ENCODE measurements around the gene ALAS1.

ALAS1 gene

GRCh38 chr3:52233108-52233591 lies 35.2 kb downstream of the ALAS1 start:
- Histone ChIP-seq H3K27ac (ENCODE audit: insufficient read depth, low read length, poor library complexity, severe bottlenecking) (peak overlapping the region; percentile 42), H3K27me3 (replicated peaks; ENCODE audit: control insufficient read depth, insufficient read depth, low read length, poor library complexity, severe bottlenecking) (no peaks in the 10 kb centered on the region), H3K36me3 (ENCODE audit: control insufficient read depth, insufficient read depth, low read length) (peaks cover 47% of the 10 kb centered on the region), H3K9me3 (ENCODE audit: control insufficient read depth, low read length) (no peaks in the 10 kb centered on the region), H3K4me1 (ENCODE audit: control insufficient read depth, insufficient read depth, low read length, poor library complexity, severe bottlenecking) (peaks cover 42% of the 10 kb centered on the region), H3K4me3 (ENCODE audit: insufficient read depth, low read depth, low read length, poor library complexity, severe bottlenecking) (no peak overlapping the region)
- no peak for DNase-seq

GRCh38 chr3:52233968-52234367 lies 36.0 kb downstream of the ALAS1 start:
- no peak for DNase-seq
- Histone ChIP-seq H3K4me3 (ENCODE audit: insufficient read depth, low read depth, low read length, poor library complexity, severe bottlenecking) (no peak overlapping the region), H3K27me3 (replicated peaks; ENCODE audit: control insufficient read depth, insufficient read depth, low read length, poor library complexity, severe bottlenecking) (no peaks in the 10 kb centered on the region), H3K9me3 (ENCODE audit: control insufficient read depth, low read length) (no peaks in the 10 kb centered on the region), H3K27ac (ENCODE audit: insufficient read depth, low read length, poor library complexity, severe bottlenecking) (peak overlapping the region; percentile 16), H3K4me1 (ENCODE audit: control insufficient read depth, insufficient read depth, low read length, poor library complexity, severe bottlenecking) (peaks cover 43% of the 10 kb centered on the region), H3K36me3 (ENCODE audit: control insufficient read depth, insufficient read depth, low read length) (peaks cover 39% of the 10 kb centered on the region)

DNA sequence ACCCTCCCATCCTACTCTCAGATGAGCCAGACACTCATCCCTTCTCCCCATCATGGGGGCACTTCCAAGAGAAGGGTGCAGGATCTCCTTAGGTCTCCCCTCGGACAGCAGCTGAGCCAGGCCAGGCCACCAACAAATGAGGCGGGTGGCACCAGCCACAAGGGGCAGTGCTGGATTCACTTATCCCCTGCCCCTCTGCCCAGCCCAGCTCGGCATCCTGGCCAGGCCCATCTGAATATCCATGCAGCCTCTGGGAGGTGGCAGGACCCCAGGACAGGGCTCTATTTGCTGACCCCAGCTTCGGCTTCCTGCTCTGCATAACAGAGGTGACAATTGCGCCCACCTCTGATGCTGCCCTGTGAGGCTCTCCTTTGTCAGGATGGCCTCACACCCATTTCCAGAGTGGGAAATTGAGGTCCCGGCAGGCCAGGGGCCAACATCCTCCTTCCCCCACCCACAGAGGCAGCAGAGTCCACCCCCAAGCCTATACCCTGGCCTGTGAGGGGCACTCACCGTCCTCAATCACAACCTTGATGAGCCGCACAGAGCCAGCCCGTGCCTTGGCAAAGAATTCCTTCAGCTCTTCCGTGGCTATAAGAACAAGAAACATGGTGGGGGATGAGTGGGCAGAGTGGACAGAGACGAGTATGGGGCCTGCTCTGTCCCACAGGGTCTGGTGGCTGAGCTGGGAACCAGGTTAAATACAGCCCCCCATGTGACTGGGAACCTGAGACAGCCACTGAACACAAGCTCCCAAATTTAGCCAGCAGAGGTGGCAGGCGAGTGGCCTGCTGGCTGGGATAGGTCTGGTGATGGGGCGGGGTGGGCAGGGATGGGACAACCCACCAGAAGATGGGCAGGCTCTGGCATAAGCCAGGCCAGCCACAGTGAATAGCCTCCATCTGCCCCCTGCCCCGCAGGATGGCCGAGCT lies 36.8 kb downstream of the ALAS1 start:
- Histone ChIP-seq H3K36me3 (ENCODE audit: control insufficient read depth, insufficient read depth, low read length) (peaks cover 31% of the 10 kb centered on the region), H3K4me1 (ENCODE audit: control insufficient read depth, insufficient read depth, low read length, poor library complexity, severe bottlenecking) (peaks cover 44% of the 10 kb centered on the region), H3K4me3 (ENCODE audit: insufficient read depth, low read depth, low read length, poor library complexity, severe bottlenecking) (no peak overlapping the region), H3K9me3 (ENCODE audit: control insufficient read depth, low read length) (no peaks in the 10 kb centered on the region), H3K27ac (ENCODE audit: insufficient read depth, low read length, poor library complexity, severe bottlenecking) (peak overlapping the region; percentile 16), H3K27me3 (replicated peaks; ENCODE audit: control insufficient read depth, insufficient read depth, low read length, poor library complexity, severe bottlenecking) (no peaks in the 10 kb centered on the region)
- DNase-seq, result no peak

GRCh38 chr3:52236424-52236886 lies 38.5 kb downstream of the ALAS1 start:
- H3K36me3 ChIP-seq (ENCODE audit: control insufficient read depth, insufficient read depth, low read length), result peaks cover 14% of the 10 kb centered on the region
- peak overlapping the region; percentile 95 for H3K27ac ChIP-seq (ENCODE audit: insufficient read depth, low read length, poor library complexity, severe bottlenecking)
- peaks cover 58% of the 10 kb centered on the region for H3K4me1 ChIP-seq (ENCODE audit: control insufficient read depth, insufficient read depth, low read length, poor library complexity, severe bottlenecking)
- no peaks in the 10 kb centered on the region for H3K27me3 ChIP-seq (replicated peaks; ENCODE audit: control insufficient read depth, insufficient read depth, low read length, poor library complexity, severe bottlenecking)
- no peak for DNase-seq
- no peaks in the 10 kb centered on the region for H3K9me3 ChIP-seq (ENCODE audit: control insufficient read depth, low read length)
- H3K4me3 ChIP-seq (ENCODE audit: insufficient read depth, low read depth, low read length, poor library complexity, severe bottlenecking), result no peak overlapping the region

DNA sequence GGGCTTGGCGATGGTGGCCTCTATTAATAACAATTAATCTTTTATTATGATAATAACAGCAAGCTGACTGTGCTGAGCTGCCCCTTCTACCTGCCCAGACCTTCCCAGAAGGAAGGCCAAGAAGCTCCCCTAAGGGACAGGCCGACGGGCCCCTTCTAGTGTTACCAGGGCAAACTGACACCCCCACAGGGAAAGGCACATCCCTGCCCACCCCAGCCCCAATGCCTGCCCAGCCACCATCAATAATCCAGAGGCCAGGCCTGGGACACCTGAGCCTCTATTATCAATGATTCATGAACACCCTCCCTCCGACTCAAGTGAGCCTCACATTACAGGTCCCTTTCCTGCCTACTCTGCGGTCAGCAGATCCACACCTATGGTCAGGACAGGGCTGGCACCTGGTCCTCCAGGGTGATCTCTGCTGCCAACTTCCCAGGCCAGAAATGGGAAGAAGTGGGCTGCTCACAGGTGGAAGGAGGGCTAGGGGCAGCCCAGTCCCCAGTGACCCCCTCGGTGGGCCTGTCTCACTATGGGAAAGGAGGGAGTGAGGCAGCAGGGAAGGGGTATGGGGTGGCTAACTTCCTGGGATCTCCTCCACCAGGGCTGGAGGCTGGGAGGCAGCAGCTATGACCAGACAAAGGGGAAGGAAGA lies 39.2 kb downstream of the ALAS1 start:
- no peaks in the 10 kb centered on the region for H3K27me3 ChIP-seq (replicated peaks; ENCODE audit: control insufficient read depth, insufficient read depth, low read length, poor library complexity, severe bottlenecking)
- H3K4me1 ChIP-seq (ENCODE audit: control insufficient read depth, insufficient read depth, low read length, poor library complexity, severe bottlenecking), result peaks cover 53% of the 10 kb centered on the region
- H3K27ac ChIP-seq (ENCODE audit: insufficient read depth, low read length, poor library complexity, severe bottlenecking), result peak overlapping the region; percentile 95
- H3K9me3 ChIP-seq (ENCODE audit: control insufficient read depth, low read length), result no peaks in the 10 kb centered on the region
- peaks cover 14% of the 10 kb centered on the region for H3K36me3 ChIP-seq (ENCODE audit: control insufficient read depth, insufficient read depth, low read length)
- H3K4me3 ChIP-seq (ENCODE audit: insufficient read depth, low read depth, low read length, poor library complexity, severe bottlenecking), result peak overlapping the region; percentile 89
- DNase-seq, result no peak

- no peaks in the 10 kb centered on the region for H3K9me3 ChIP-seq (ENCODE audit: control insufficient read depth, low read length)
- no peak for DNase-seq
- peaks cover 52% of the 10 kb centered on the region for H3K4me1 ChIP-seq (ENCODE audit: control insufficient read depth, insufficient read depth, low read length, poor library complexity, severe bottlenecking)
- peak overlapping the region; percentile 89 for H3K4me3 ChIP-seq (ENCODE audit: insufficient read depth, low read depth, low read length, poor library complexity, severe bottlenecking)
- peaks cover 14% of the 10 kb centered on the region for H3K36me3 ChIP-seq (ENCODE audit: control insufficient read depth, insufficient read depth, low read length)
- H3K27me3 ChIP-seq (replicated peaks; ENCODE audit: control insufficient read depth, insufficient read depth, low read length, poor library complexity, severe bottlenecking), result no peaks in the 10 kb centered on the region
- H3K27ac ChIP-seq (ENCODE audit: insufficient read depth, low read length, poor library complexity, severe bottlenecking), result peak overlapping the region; percentile 95
These were observed 39.8 kb downstream of the ALAS1 start for GRCh38 chr3:52237657-52238172.

DNA sequence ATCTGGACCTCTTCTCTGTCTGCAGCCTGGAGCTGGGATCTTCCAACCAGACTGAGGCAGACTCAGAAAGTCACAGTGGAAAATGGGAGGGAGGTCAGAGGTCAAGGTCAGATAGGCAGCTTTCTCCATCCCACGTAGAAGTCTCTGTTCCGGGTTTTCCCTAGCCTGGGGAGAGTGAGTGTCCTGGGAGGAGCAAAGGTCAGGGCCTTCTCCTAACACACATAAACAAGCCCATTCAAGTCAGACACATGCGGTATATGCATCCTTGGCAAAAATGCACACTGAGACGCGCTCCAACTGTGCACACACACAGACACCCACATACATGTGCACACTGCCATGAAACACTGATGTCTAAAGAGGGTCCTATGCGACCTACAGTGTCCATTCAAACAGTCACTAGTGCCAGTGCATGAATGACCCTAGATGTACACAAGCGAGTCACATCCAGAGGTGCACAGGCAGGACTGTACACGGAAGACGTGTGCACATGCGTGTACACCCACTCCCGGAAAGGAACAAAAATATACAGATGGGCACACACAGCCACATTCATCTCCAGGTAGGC lies 40.3 kb downstream of the ALAS1 start:
- Histone ChIP-seq H3K9me3 (ENCODE audit: control insufficient read depth, low read length) (no peaks in the 10 kb centered on the region), H3K27ac (ENCODE audit: insufficient read depth, low read length, poor library complexity, severe bottlenecking) (peak overlapping the region; percentile 95), H3K27me3 (replicated peaks; ENCODE audit: control insufficient read depth, insufficient read depth, low read length, poor library complexity, severe bottlenecking) (no peaks in the 10 kb centered on the region), H3K36me3 (ENCODE audit: control insufficient read depth, insufficient read depth, low read length) (peaks cover 14% of the 10 kb centered on the region), H3K4me1 (ENCODE audit: control insufficient read depth, insufficient read depth, low read length, poor library complexity, severe bottlenecking) (peaks cover 46% of the 10 kb centered on the region), H3K4me3 (ENCODE audit: insufficient read depth, low read depth, low read length, poor library complexity, severe bottlenecking) (peak overlapping the region; percentile 89)
- no peak for DNase-seq

DNA sequence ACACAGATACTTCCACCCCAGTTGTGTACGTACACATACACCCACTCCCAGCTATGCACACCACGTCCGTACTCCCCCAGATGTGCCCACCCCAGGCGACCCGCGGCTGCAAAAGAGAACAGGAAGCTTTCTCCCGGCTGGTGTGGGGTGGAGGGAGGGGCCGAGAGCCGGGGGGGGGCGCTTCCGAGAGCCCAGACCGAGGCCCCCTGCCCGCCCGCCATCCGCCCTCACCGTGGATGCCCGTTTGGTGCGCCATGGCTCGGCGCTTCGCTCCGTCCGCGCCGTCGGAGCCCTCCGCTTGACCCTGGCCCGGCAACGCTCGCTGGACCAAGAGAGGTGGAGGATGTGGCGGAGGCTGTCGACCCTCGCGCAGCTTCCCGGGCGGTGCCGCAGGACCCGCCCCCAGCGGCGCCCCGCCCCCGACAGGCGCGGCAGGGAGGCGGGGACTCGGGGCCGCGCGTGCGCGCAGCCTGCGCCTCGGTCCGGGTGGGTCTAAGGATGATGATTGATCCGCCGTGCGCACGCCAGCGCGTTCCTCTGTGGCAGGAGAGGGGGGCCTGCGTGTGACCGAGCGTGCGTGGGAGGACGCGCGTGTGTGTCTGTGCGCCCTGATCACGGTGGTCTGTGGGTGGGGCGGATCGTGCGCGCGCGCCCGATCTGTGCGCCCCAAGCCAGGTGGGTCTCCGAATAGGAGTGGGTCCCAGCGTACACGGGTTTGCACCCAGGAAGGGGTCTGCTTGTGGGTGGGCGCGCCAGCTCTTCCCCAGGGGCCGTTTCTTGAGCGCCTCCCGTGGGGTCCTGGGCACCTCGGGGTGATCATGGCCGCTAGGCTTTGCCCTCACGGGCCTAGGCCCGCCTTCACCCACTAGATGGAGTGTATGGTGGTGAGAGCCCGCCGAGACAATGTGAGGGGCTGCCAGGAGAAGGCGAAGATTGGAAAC lies 41.1 kb downstream of the ALAS1 start, which contains the start of gene TWF2:
Gene TWF2 (minus strand): TSS at position 398 of the 941 bp plus-strand sequence. CDS start 142 bp downstream, at position 256.
- no peaks in the 10 kb centered on the region for H3K27me3 ChIP-seq (replicated peaks; ENCODE audit: control insufficient read depth, insufficient read depth, low read length, poor library complexity, severe bottlenecking)
- DNase-seq, result peak; percentile 78 to 81 (median 78)
- H3K4me3 ChIP-seq (ENCODE audit: insufficient read depth, low read depth, low read length, poor library complexity, severe bottlenecking), result peak within 1 kb of the TSS; percentile 89

More for the DNA sequence above, 41.1 kb downstream of the ALAS1 start, which contains the start of gene TWF2:
- Histone ChIP-seq H3K9me3 (ENCODE audit: control insufficient read depth, low read length) (no peaks in the 10 kb centered on the region), H3K4me1 (ENCODE audit: control insufficient read depth, insufficient read depth, low read length, poor library complexity, severe bottlenecking) (peaks cover 52% of the 10 kb centered on the region), H3K27ac (ENCODE audit: insufficient read depth, low read length, poor library complexity, severe bottlenecking) (peak within 1 kb of the TSS; percentile 95), H3K36me3 (ENCODE audit: control insufficient read depth, insufficient read depth, low read length) (peaks cover 11% of the 10 kb centered on the region)

Measured in effector memory CD4-positive, alpha-beta T cell (primary cell).